GM10266 (cell line): ENCODE data around the gene PIP4K2C.

Source experiments
- DNase-seq: peaks from one replicate; pipeline ENCODE4 v3.0.0; 2012; ENCODE audit errors: extremely low spot score
- CTCF ChIP-seq: IDR thresholded peaks from 2 replicates; pipeline ENCODE4 v1.5.1; 2012; ENCODE audit warnings: mild to moderate bottlenecking, low read depth; ENCODE audit not compliant: control insufficient read depth, insufficient read depth; ENCODE audit errors: missing control alignments

Gene PIP4K2C

GRCh38 chr12:57622293-57623245 lies 31.6 kb downstream of the PIP4K2C start:
- TF ChIP-seq CTCF, result no peak
- no peak for DNase-seq

GRCh38 chr12:57623385-57623784 lies 32.4 kb downstream of the PIP4K2C start:
- DNase-seq, result no peak
- TF ChIP-seq CTCF, result no peak

- no peak for DNase-seq
- TF ChIP-seq CTCF, result no peak
These were observed 32.9 kb downstream of the PIP4K2C start for GRCh38 chr12:57623811-57624390.

- no peak for TF ChIP-seq CTCF
- no peak for DNase-seq
These were observed 33.6 kb downstream of the PIP4K2C start for GRCh38 chr12:57624441-57625220.

GRCh38 chr12:57625261-57626032 lies 34.5 kb downstream of the PIP4K2C start:
- no peak for TF ChIP-seq CTCF
- no peak for DNase-seq

GRCh38 chr12:57626111-57626920 lies 35.3 kb downstream of the PIP4K2C start:
- no peak for DNase-seq
- TF ChIP-seq CTCF, result no peak
